ENCODE measurements around the gene MCAM. TPM values are rescaled to one million over a fixed set of nuclear protein-coding genes. Genes with fewer than 3 reads are reported as not detected.

Gene MCAM
- total RNA-seq, 4 donors from 2014 or later = 613 to 1,211 (median 746) TPM

DNA sequence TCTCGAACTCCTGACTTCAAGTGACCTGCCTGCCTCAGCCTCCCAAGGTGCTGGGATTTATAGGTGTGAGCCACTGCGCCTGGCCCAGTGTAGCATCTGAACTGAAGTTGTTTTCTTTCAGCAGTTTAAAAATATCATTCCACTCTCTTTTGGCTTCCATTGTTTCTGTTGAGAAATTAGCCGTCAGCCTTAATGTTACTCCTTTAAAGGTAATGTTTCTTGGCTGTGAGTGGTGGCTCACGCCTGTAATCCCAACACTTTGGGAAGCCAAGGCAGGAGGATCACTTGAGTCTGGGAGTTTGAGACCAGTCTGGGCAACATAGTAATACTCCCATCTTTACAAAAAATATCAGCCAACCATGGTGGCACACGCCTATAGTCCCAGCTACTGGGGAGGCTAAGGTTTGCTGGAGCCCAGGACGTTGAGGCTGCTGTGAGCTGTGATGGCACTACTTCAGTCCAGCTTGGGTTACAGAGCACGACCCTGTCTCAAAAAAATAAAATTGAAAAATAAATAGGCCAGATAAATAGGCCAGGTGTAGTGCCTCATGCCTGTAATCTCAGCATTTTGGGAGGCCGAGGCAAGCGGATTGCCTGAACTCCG lies 25.9 kb downstream of the MCAM start:
- DNase-seq (ENCODE audit: low spot score) (no peak), ATAC-seq (ENCODE audit: low FRiP score) (no peak)
- TF ChIP-seq, protein P1, sequence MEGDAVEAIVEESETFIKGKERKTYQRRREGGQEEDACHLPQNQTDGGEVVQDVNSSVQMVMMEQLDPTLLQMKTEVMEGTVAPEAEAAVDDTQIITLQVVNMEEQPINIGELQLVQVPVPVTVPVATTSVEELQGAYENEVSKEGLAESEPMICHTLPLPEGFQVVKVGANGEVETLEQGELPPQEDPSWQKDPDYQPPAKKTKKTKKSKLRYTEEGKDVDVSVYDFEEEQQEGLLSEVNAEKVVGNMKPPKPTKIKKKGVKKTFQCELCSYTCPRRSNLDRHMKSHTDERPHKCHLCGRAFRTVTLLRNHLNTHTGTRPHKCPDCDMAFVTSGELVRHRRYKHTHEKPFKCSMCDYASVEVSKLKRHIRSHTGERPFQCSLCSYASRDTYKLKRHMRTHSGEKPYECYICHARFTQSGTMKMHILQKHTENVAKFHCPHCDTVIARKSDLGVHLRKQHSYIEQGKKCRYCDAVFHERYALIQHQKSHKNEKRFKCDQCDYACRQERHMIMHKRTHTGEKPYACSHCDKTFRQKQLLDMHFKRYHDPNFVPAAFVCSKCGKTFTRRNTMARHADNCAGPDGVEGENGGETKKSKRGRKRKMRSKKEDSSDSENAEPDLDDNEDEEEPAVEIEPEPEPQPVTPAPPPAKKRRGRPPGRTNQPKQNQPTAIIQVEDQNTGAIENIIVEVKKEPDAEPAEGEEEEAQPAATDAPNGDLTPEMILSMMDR (IDR thresholded peaks at IDR 0.05) = no peak

DNA sequence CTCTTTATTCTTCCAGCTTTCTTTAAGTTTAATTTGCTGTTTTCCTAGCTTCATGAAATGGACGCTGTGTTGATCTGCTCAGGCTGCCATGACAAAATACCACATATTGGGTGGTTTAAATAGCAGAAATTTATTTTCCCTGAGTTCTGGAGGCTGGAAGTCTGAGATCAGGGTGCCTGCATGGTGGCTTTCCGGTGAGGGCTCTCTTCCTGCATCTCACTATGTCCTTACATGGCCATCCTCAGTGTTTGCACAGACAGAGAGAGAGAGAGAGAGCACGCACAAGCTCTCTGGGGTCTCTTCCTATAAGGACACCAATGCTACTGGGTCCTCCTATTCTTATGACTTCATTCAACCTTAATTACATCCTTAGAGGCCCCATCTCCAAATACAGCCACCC lies 28.7 kb downstream of the MCAM start:
- TF ChIP-seq, protein P1 (IDR thresholded peaks at IDR 0.05) = no peak
- DNase-seq (ENCODE audit: low spot score) = no peak
- no peak for ATAC-seq (ENCODE audit: low FRiP score)

DNA sequence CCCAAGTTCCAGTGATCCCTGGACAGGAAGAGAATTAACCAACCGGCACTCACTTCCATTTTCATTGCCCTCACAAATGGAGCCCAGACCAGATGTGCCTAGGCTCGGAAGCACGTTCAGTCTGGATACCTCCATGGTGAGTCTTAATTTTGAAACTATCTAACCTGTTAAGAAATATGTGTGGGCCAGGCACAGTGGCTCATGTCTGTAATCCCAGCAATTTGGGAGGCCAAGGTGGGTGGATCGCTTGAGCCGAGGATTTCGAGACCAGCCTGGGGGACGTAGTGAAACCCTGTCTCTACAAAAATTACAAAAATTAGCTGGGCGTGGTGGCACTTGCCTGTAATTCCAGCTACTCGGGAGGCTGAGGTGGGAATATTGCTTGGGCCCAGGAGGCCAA lies 31.5 kb downstream of the MCAM start:
- DNase-seq (ENCODE audit: low spot score) (no peak), ATAC-seq (ENCODE audit: low FRiP score) (no peak)
- TF ChIP-seq, protein P1 (IDR thresholded peaks at IDR 0.05) = no peak

DNA sequence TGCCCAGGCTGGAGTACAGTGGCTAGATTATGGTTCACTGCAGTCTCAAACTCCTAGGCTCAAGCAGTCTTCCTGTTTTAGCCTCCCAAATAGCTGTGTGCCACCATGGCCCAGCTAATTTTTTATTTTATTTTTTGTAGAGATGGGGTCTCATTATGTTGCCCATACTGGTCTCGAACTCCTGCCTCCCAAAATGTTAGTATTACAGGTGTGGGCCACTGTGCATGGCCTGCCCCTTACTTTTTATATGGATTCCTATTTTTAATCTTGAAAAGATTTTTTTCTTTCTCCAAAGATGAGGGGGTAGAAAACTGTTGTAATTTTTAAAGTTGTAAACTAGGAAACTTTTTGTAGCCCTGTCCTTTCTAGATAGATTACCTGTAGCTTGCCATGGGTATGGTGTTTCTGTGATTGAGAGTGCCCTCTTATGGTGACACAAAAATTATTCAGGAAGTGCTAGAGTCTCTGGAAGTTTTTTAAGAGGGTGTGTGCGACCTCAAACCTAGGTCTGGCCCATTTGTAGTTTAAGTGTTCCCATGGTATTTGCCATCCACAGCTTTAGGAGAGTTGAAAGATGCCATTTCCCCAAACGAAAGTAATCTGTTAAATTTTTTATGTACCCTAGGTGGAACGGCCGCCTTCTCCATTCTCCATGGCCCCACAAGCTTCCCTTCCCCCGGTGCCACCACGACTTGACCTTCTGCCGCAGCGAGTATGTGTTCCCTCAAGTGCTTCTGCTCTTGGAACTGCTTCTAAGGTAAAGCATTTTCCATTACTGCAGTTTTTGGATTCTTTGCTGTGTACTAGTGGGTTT lies 32.4 kb downstream of the MCAM start:
- TF ChIP-seq, protein P1 (IDR thresholded peaks at IDR 0.05) = no peak
- ATAC-seq (ENCODE audit: low FRiP score) = no peak

DNA sequence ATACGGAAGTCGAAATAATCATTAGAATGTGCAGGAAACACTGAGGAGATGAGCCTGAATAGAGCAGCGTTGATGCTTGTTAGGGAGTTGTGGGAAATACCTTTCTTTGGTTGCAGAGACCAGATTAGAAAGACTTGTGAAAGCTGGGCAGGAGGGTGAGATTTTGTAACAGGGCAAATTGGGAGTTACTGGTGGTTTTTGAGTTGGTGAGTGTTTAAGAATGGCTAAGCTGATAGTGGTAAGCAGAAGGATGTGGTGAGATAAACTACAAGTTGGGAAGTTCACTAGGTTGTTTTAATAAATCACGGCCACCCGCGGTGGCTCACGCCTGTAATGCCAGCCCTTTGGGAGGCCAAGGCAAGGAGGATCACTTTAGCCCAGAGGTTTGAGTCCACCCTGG lies 34.4 kb downstream of the MCAM start:
- DNase-seq (ENCODE audit: low spot score) (no peak), ATAC-seq (ENCODE audit: low FRiP score) (no peak)
- TF ChIP-seq, protein P1 (IDR thresholded peaks at IDR 0.05) = no peak

More for the DNA sequence above, 32.4 kb downstream of the MCAM start:
- no peak for DNase-seq (ENCODE audit: low spot score)

DNA sequence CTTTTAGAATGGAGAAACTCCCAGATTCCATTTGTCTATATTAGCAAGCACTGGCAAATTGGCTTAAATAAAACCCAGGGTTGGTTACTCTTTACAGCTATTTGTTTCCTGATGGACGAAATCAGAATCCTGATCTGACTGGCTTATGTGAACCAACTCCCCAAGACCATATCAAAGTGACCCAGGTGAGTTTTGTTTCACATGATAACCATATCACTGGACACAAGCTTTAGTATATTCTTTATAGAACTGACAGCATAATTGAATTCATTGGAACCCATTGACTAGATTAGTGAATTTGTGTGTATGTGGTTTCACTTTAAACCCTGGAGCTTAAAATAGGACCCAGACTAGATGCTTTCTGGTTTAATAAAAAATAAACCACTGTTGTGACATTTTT lies 39.3 kb downstream of the MCAM start:
- DNase-seq (ENCODE audit: low spot score) (no peak), ATAC-seq (ENCODE audit: low FRiP score) (no peak)
- TF ChIP-seq, protein P1 (IDR thresholded peaks at IDR 0.05) = no peak

DNA sequence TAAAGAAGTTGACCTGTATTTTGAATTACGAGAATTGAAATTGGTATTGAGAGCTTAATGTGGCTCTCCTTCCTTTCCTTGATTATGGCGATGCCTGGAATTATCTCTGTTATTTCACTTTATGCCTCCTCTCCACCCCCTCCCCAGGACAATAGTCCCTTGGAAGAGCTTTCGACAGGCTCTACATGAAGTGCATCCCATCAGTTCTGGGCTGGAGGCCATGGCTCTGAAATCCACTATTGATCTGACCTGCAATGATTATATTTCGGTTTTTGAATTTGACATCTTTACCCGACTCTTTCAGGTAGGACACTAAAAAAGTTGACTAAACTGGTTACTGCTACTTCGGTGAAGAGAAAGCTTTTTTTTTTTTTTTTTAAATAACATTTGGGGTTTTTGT lies 43.2 kb downstream of the MCAM start:
- DNase-seq (ENCODE audit: low spot score) = no peak
- TF ChIP-seq, protein P1 (IDR thresholded peaks at IDR 0.05) = no peak
- ATAC-seq (ENCODE audit: low FRiP score) = no peak
